HFFc6 (cell line): Measurements from ENCODE around the gene KLK6. TPM values are rescaled to one million over a fixed set of nuclear protein-coding genes. Genes with fewer than 3 reads are reported as not detected.

ENCODE experiments used
- DNase-seq: peaks from one replicate; pipeline ENCODE4 v3.0.0-alpha.2; 2018
- H3K27ac Mint-ChIP-seq: 2 replicates; pipeline ENCODE4 v1.8.0; 2020; ENCODE audit warnings: mild to moderate bottlenecking, mixed read lengths
- H3K27me3 Mint-ChIP-seq: 2 replicates; pipeline ENCODE4 v1.8.0; 2021; ENCODE audit warnings: mild to moderate bottlenecking, moderate library complexity, mixed read lengths; ENCODE audit not compliant: insufficient read depth
- H3K36me3 Mint-ChIP-seq: 2 replicates; pipeline ENCODE4 v1.8.0; 2021; ENCODE audit warnings: low read depth, mixed read lengths
- H3K4me1 Mint-ChIP-seq: 2 replicates; pipeline ENCODE4 v1.8.0; 2020; ENCODE audit warnings: low read depth, mixed read lengths
- H3K4me3 Mint-ChIP-seq: 2 replicates; pipeline ENCODE4 v1.8.0; 2020; ENCODE audit warnings: mild to moderate bottlenecking, moderate library complexity, mixed read lengths
- H3K9me3 Mint-ChIP-seq: 2 replicates; pipeline ENCODE4 v1.8.0; 2020; ENCODE audit warnings: mild to moderate bottlenecking, mixed read lengths
- total RNA-seq, 6 experiments: library from RNA; stranded (reverse); fragmentation: NEBNext Ultra II Directional; extraction: Animal tissue kit (Norgen Biotek cat#: 25700); gene quantifications; 2 replicates in 1 of 6; 3 replicates in 5 of 6; pipeline ENCODE4 v1.2.3, GENCODE V29; 2021
- TF ChIP-seq, protein P1 (sequence below): fragments of 200-600 bp; sonication (generic); IDR thresholded peaks from 2 replicates; pipeline ENCODE4 v1.5.0; 2021; ENCODE audit warnings: antibody characterized with exemption, mild to moderate bottlenecking

Gene KLK6
- total RNA-seq, 6 experiments from 2014 or later, result not detected

DNA sequence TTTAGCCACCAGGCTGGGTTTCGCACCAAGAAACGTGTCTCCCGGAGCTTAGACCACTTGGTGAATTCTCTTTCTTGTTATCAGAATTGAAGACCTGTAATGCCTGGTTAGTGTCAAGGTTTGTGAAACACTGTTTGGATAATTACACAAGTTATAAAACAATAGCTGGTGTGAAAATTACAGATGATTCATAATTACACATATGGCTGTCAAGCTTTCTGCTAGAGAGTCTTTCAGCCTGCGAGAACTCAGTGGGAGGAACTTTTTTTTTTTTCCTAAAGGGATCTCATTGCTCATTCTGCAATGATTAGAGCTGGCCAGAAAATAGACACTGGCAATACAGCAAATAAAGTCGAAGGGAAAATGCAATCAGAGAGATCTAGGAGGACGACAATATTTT is 44.8 kb downstream of the KLK6 start:
- no peak for DNase-seq
- Mint-ChIP-seq H3K4me3 (no peak overlapping the region), H3K4me1 (peaks cover 7% of the 10 kb centered on the region; the same call in 1 of the 2 replicates), H3K27me3 (peaks cover 24% of the 10 kb centered on the region), H3K36me3 (no peaks in the 10 kb centered on the region), H3K9me3 (no peaks in the 10 kb centered on the region), H3K27ac (no peak overlapping the region)
- TF ChIP-seq, protein P1, sequence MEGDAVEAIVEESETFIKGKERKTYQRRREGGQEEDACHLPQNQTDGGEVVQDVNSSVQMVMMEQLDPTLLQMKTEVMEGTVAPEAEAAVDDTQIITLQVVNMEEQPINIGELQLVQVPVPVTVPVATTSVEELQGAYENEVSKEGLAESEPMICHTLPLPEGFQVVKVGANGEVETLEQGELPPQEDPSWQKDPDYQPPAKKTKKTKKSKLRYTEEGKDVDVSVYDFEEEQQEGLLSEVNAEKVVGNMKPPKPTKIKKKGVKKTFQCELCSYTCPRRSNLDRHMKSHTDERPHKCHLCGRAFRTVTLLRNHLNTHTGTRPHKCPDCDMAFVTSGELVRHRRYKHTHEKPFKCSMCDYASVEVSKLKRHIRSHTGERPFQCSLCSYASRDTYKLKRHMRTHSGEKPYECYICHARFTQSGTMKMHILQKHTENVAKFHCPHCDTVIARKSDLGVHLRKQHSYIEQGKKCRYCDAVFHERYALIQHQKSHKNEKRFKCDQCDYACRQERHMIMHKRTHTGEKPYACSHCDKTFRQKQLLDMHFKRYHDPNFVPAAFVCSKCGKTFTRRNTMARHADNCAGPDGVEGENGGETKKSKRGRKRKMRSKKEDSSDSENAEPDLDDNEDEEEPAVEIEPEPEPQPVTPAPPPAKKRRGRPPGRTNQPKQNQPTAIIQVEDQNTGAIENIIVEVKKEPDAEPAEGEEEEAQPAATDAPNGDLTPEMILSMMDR, result no peak

DNA sequence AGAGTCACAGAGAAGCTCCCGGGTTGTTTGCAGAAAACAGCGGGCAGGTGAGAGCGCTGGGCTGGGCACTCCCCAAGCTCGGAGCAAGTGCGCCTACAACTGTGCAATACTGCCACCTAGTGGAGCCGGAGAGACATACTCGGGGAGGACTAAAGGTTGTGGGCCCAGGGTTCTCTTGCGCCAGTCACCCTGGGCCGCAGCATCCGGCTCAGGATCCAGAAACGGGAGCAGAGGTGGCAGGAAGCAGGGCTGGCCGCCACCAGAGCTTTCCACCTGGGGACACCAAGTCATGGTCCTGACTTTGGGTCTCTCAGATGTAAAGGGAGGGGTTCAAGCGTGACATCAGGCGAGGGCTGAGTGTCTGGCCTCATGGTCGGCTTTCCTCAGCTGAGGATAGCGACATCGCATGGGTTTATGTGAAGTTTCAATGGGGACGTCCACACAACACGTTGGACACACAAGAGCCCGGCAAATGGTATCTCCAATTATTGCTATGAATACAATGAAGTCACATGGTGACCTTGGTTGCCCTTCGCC is 47.0 kb downstream of the KLK6 start:
- no peak overlapping the region for H3K4me3 Mint-ChIP-seq
- peaks cover 25% of the 10 kb centered on the region for H3K27me3 Mint-ChIP-seq
- H3K9me3 Mint-ChIP-seq, result no peaks in the 10 kb centered on the region
- DNase-seq, result peak; percentile 55
- no peaks in the 10 kb centered on the region for H3K36me3 Mint-ChIP-seq
- TF ChIP-seq, protein P1, result peak; percentile 94
- H3K4me1 Mint-ChIP-seq, result peaks cover 7% of the 10 kb centered on the region; the same call in 1 of the 2 replicates
- H3K27ac Mint-ChIP-seq, result no peak overlapping the region

DNA sequence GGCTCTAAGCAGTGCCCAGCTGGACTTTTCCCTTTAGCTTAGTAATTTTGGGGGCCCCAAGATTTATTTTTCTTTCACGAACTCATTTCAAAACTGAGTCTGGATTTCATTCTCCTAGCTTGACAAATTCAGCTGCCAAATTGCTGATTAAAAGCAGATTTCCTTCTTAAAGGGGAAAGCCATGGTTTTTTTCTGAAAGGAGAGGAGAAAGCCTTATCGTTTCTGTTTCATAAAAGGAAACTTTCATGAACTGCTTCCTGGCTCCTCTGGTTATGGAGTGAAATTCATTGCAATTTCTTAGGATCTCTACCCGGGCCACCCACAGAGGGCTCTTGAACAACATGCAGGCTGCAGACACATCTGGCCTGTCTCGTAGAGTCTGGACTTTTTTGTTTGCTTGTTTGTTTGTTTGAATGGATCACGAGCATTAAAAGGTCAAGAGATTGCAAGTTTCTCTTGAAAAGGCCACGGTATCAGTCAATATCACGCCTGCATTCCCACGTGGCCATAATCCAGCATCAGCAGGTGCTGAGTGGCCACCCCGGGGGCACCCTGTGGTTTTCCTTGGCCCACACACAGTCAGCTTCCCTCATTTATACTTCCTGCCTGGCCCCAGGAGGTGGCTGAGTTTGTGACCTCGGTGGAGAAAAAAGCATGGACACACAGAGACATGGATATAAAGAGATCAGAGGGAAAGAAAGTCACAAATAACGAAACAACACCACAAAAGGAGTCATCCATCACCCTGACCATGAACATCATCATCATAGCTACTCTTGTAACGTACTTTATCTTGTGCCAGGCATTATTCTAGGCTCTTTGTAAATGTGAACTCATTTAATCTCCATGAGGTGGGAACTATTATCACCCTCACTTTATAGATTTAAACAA is 47.7 kb downstream of the KLK6 start:
- Mint-ChIP-seq H3K9me3 (no peaks in the 10 kb centered on the region), H3K4me1 (peaks cover 7% of the 10 kb centered on the region; the same call in 1 of the 2 replicates), H3K27ac (no peak overlapping the region), H3K4me3 (no peak overlapping the region), H3K36me3 (no peaks in the 10 kb centered on the region), H3K27me3 (peaks cover 27% of the 10 kb centered on the region)
- DNase-seq, result no peak
- TF ChIP-seq, protein P1, result no peak

DNA sequence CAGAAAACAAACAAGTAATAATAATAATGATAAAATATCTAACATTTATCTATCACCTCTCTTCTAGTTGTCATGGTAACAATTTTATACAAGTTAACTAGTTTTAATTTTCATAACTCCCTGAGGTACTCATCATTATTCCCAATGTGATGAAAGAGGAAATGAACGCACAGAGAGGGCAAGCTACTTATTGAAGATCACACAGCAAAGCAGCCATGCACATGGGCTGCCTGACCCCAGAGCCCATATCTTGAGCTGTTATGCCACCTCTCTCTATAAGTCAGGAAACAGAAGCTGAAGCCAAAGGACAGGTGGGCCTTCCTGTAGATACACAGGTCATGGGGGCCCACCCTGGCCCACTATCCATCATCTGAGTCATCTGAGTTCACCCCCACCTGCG is 53.3 kb downstream of the KLK6 start:
- Mint-ChIP-seq H3K27me3 (peaks cover 23% of the 10 kb centered on the region), H3K9me3 (no peaks in the 10 kb centered on the region), H3K27ac (no peak overlapping the region), H3K36me3 (no peaks in the 10 kb centered on the region), H3K4me1 (no peaks in the 10 kb centered on the region), H3K4me3 (no peak overlapping the region)
- TF ChIP-seq, protein P1, result no peak
- DNase-seq, result no peak

DNA sequence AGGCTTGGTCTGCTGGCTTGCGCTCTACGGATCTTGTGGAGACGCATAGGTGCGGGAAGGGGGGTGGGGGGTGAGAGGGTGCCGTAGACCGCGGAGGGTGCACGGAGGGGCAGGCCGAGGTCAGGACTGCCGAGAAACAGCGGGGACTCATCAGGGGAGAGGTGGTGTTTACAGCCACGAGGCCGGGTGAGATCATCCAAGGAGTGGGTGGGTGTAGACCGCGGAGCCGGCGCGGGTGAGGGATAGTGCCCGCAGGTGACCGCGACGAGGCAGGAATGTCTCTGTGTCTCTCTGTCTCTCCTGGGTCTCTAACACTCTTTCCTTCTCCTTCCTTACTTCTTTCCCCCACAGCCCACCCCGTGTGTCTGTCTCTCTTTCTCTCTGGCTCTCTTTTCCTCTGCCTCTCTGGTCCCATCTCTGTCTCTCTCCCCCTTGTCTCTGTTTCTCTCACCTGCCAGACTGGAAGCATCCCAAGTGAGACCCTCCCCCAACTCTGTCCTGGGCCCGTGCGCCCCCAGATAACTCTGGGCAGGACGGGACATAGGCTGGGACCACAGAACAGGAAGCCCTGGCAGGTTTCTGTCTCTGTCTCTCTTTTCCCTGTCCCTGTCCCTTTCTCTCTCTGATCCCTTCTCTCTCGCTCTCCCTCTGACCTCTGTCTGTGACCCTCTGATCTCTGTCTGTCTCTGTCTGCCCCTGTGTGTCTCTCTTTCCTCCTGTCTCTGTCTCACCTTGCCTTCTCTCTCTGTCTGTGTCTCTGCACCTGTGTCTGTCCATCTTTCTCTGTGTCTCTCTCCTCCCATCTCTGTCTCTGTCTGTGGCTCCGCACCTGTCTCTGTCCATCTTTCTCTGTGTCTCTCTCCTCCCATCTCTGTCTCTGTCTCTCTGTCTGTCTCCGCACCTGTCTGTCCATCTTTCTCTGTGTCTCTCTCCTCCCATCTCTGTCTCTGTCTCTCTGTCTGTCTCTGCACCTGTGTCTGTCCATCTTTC is 56.4 kb downstream of the KLK6 start:
- DNase-seq, result no peak
- no peaks in the 10 kb centered on the region for H3K9me3 Mint-ChIP-seq
- TF ChIP-seq, protein P1, result no peak
- H3K27me3 Mint-ChIP-seq, result peaks cover 36% of the 10 kb centered on the region
- no peak overlapping the region for H3K4me3 Mint-ChIP-seq
- H3K27ac Mint-ChIP-seq, result no peak overlapping the region
- H3K4me1 Mint-ChIP-seq, result no peaks in the 10 kb centered on the region
- H3K36me3 Mint-ChIP-seq, result no peaks in the 10 kb centered on the region
